A549 (cell line): Measurements from ENCODE around the gene ZSCAN5A.

Experiments used
- BCL3 ChIP-seq: fragments of >200 bp; sonication (Bioruptor Twin); formaldehyde crosslinking; IDR thresholded peaks from 3 replicates; pipeline ENCODE4 v1.6.1; 2016
- CEBPB ChIP-seq, 2 experiments: fragments of >200 bp in 1 of 2; sonication (Bioruptor Twin) in 1 of 2; formaldehyde crosslinking in 1 of 2; IDR thresholded peaks; 2 replicates each; pipeline ENCODE4 v1.6.1; 2012 to 2016
- CTCF ChIP-seq: fragments of >200 bp; sonication (Bioruptor Twin); formaldehyde crosslinking; IDR thresholded peaks from 3 replicates; pipeline ENCODE4 v1.5.1; 2016
- JUN ChIP-seq, 2 experiments: fragments of >200 bp; sonication (Bioruptor Twin); formaldehyde crosslinking; IDR thresholded peaks; 2 replicates in 1 of 2; 3 replicates in 1 of 2; pipeline ENCODE4 v1.6.1; 2016 to 2017
- JUNB ChIP-seq: fragments of >200 bp; sonication (Bioruptor Twin); formaldehyde crosslinking; IDR thresholded peaks from 2 replicates; pipeline ENCODE4 v1.6.1; 2016
- MAFK ChIP-seq: fragments of 450-650 bp; IDR thresholded peaks from 2 replicates; pipeline ENCODE4 v1.6.1; 2014; ENCODE audit not compliant: partially characterized antibody
- NR3C1 ChIP-seq: fragments of >200 bp; sonication (Bioruptor Twin); formaldehyde crosslinking; IDR thresholded peaks from 3 replicates; pipeline ENCODE4 v1.6.1; 2017
- POLR2A ChIP-seq: IDR thresholded peaks from 2 replicates; pipeline ENCODE4 v1.6.1; 2012; ENCODE audit warnings: mild to moderate bottlenecking, low read length
- REST ChIP-seq: fragments of 200-600 bp; sonication (generic); IDR thresholded peaks from 2 replicates; pipeline ENCODE4 v1.6.1; 2016; ENCODE audit warnings: antibody characterized with exemption, mild to moderate bottlenecking, moderate library complexity
- TFCP2L1 ChIP-seq: fragments of 250-450 bp; sonication (Bioruptor Pico); IDR thresholded peaks from 2 replicates; pipeline ENCODE4 v1.5.0; 2021; ENCODE audit warnings: mild to moderate bottlenecking

GRCh38 chr19:56308792-56309191 is 5.8 kb downstream of the ZSCAN5A start:
- no peak for TF ChIP-seq CTCF
- no peak for TF ChIP-seq POLR2A
- TF ChIP-seq BCL3, result no peak
- TF ChIP-seq CEBPB (IDR thresholded peaks at IDR 0.05), result no peak
- TF ChIP-seq JUN (IDR thresholded peaks at IDR 0.05), result no peak
- no peak for TF ChIP-seq NR3C1
- no peak for TF ChIP-seq MAFK
- TF ChIP-seq TFCP2L1 (CRISPR knock-in tag), result no peak
- no peak for TF ChIP-seq REST
- TF ChIP-seq JUNB, result no peak
